ENCODE measurements around the gene GIGYF2.

DNA sequence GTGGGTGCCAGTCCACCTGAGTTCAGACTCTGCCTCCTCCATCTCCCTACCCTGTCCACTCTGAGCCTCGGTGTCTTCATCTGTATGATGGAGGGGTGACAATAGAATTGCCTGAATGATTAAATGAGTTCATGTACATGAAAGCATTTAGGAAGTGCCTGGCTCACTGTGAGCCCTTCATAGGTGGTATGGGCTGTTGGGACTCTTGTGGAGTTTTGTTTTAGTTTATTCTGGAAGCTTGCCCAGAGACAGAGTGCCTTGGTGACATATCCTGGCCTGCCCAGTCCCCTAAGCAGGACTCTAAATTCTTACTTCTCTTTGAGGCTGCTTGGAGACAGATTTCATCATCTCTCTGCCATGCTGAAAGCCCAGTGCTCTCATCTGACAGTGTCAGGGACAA is 24.5 kb upstream of the GIGYF2 start:
- no peak for TF ChIP-seq CTCF (IDR thresholded peaks at IDR 0.05)
- TF ChIP-seq POLR2A (IDR thresholded peaks at IDR 0.05): no peak

Data from transverse colon (tissue), 3 donors.